Sciatic nerve (tissue), 2 donors: ENCODE results near the gene PRDM15. TPM values are rescaled to one million over a fixed set of nuclear protein-coding genes. Genes with fewer than 3 reads are reported as not detected.
A peak's percentile ranks its signal among the peaks of the same experiment; 100 is the strongest.

Experiments
- ATAC-seq: fragments of 200-7000 bp; cut with Tn5 transposase; one replicate; pipeline ENCODE4 v1.9.1; 2020; ENCODE audit warnings: mild to moderate bottlenecking, moderate library complexity
- DNase-seq: peaks from one replicate; pipeline ENCODE4 v3.0.0-alpha.2; 2020; ENCODE audit warnings: low spot score
- intact Hi-C: fragments of 100-400 bp; cut with DNase I; formaldehyde crosslinking; loops from one replicate; pipeline ENCODE4 v1.14.2; 2022
- total RNA-seq: library from RNA; stranded (reverse); fragmentation: NEBNext Ultra II Directional; extraction: Animal tissue kit (Norgen Biotek cat#: 25700); gene quantifications from one replicate; pipeline ENCODE4 v1.2.1, GENCODE V29; 2021
- donor health status: DM: no; HTN: no; CAD: no.
- donor health status: DM: no; HTN: no; CAD: no.

PRDM15 gene
- total RNA-seq, 1 donor from 2014 or later = 10.0 TPM

DNA sequence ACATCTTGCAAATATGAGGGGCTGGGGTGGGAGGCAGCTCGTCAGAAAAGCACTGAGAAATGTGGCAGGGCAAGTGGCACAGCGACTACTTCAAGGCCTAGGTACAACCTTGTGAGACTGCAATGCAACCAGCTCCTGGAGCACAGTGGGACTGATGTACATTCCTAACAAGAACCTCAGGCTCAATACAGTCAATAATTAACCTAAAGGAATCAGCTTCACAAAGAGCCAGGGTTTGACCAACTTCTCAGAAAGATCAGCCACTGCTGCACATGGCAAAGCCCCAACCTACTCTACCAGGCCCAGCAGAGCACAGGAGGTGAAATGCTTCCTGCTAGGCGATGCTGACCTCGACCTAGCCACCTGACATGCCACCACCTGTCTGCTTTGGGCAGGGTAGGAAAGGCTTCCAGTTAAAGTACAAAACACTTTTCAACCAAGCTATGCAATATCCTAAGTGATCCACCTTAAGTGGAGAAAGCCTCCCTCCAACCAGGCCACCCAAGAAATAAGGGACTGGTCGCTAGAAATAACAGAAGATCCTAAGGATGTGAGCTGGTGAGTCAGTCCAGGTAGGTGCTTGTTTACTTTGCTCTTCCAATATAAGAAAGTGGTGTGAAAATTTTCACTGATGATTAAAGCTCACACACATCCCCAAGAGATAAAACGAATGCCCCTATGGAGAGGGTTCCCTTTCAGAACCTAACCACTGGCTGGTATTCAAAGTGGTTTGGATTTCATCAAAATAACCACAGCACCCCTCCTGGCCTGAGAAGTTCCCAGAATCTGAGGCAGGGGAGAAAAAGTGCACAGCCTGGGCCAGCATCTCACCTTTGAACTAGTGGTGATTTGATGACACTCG, 114.4 kb downstream of the PRDM15 start:
- no peak for ATAC-seq
- intact Hi-C loops = no loop called here
- DNase-seq = no peak

GRCh38 chr21:41763996-41764395, 115.1 kb downstream of the PRDM15 start:
- intact Hi-C loops = no loop called here
- no peak for ATAC-seq
- no peak for DNase-seq

DNA sequence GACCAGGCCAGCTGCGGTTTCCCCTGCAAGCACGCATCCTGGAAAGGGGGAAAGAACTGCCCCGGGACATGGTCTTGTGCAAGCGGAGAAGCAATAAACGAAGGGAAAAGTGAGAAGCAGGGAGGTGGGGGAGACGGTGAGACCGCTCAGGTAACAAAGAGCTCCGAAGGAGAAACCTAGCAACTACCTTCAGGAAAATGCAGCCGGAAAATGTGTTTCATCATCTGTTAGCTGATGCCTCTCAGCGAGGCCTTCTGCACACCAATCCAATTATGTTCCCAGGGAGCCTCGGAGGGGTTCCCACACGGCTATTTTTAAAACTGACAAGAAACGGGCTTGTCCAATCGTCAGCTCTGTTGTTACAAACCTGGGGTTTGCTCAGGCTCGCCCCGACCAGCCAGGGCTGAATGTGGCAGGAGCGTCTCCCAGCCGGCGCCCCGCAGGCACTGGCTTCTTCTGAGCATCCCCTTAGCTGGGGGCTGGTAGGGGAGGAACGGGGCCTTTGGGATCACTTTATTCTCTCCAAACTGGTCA, 115.7 kb downstream of the PRDM15 start:
- ATAC-seq (no peak), DNase-seq (no peak)
- intact Hi-C loops = no loop called here

GRCh38 chr21:41762753-41763152, 116.4 kb downstream of the PRDM15 start:
- intact Hi-C loops = no loop called here
- DNase-seq (no peak), ATAC-seq (no peak)

DNA sequence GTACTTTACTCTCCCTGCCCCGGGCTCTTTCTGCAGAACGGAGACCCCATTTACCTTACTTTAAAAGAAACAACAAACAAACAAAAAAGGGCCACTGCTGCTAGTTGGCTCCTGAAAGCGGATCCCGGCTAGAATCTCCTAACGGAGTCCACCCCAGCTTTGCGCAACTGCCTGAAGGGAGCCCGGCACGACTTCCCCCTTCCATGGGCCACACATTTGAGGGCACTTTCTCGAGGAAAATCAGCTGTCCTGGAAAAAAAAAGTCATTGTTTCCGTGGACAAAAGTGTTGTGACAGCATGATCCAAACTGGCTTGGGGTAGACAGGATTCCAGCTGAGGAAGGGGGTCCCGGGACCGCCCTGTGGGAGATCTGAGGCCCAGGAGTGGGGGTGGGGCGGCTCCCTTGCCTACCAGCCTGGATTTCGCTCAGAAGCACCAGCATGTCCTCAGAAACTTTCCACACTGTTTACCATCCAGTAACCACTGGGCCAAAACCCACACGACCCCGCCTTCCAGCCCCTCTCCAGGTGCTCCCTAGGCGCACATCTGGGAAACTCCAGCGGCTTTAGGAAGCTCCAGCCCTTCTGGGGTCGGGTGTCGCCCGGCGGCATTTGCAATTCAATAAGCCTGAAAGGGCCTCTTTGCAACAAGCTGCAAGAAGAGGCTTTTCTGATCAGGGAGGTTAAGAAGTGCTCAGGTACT, 117.1 kb downstream of the PRDM15 start:
- ATAC-seq = peak; percentile 41
- intact Hi-C loops = no loop called here
- no peak for DNase-seq

DNA sequence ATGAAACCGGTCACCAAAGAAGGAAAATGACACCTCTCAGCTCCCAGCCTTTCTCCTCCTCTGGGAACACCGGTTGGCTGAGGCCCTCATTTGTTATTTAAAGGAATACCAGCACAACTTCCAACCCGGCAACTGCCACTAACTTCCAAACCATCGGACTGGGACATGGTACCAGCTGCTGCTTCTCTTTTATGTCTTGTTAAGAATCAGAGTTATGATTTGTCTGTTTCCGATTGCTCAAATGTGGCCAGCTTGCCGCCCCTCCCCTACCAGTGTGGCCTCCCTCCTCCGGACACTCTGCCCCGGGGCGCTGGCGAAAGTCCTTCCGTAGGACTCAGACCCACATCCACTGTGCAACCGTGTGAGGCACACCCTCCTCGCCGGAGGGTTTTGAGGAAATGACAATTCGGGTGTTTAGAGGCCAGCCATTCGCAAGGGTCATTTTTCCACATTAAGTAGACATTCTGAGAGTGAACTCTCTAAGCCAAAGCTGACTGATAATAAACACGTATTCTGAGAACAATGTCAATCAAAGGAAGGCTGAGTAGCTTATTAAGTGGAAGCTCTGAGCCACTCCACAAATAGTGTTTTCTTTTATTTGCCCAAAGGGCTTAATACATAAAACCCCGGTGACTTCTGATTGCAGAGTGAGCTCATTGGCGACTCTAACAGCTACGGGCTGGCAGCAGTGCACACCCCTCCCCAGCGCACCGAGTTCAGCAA, 117.8 kb downstream of the PRDM15 start:
- no peak for DNase-seq
- peak; percentile 65 for ATAC-seq
- intact Hi-C loops = no loop called here

DNA sequence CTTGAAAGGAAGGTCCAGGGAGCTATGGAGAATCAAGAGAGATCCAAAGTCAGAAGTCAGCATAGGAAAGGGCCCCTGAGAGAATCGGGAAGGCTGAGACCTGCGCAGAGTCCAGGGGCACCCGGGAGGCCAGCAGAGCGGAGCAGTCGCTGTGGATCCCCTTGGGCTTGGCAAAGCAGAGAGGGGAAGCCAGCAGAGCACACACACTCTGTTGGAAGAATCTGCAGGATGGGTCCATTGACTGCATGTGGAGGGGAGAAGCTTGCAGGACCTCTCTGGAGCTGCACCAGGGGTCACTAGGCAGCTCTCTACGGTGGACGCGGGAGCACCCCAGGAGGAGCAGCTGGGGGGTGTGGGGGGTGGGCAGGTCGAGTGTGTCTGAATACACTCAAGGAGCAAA, 118.7 kb downstream of the PRDM15 start:
- DNase-seq = no peak
- intact Hi-C loops = no loop called here
- ATAC-seq = no peak

GRCh38 chr21:41759926-41760325, 119.2 kb downstream of the PRDM15 start:
- no peak for DNase-seq
- intact Hi-C loops = no loop called here
- ATAC-seq = no peak

GRCh38 chr21:41759214-41759840, 119.8 kb downstream of the PRDM15 start:
- DNase-seq (no peak), ATAC-seq (no peak)
- intact Hi-C loops = no loop called here

DNA sequence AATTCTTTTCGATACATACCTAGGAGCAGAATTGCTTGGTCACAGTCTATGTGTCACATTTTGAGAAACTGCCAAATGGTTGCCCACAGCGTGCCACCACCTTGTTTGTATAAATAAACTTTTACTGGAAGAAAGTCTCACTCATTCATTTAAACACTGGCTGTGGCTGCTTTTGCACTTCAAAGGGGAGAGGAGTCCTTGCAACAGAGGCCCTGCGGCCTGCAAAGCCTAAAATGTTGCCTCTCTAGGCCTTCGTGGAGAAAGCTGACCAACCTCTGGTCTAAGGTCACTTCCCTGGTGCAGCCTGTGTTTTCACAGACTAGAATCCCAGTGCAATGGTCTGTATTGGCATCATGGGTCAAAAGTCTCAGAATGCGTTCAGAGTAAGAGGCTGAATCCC, 120.6 kb downstream of the PRDM15 start:
- ATAC-seq (no peak), DNase-seq (no peak)
- intact Hi-C loops = no loop called here

DNA sequence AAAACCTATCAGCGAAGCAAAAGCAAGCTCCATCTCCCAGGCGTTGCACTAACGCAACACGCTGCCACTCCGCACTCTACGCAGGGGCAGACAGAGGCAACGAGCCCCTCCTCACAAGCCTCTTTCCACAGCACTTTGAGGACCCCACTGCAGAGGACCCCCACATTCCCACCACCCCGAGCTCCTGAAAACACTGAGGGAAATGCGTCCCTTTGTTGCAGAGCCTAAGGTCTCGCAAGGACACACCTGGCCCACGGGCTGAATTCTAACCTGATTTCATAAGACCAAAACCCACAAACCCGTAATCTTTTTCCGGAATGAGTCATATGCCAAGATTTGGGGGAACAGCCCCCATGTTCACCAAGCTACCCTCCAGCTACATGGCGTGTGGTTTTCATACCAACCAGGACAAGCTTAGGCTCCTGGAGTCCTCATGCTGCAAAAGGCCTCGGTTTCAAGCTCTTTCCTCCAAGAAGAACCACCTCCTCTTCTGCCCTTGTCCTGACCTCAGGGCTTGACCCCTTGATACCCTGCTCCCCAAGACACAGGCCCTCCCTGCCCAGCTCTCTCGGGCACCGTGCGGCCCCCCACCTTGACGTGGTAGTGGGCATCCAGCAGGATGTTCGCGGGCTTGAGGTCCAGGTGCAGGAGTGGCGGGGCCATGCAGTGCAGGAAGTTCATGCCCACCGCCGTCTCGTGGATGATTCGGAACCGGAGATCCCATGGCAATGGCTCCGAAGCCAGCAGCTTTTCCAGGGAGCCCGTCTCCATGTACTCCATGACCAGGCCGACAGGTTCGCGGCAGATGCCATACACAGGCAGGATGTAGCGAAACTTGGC, 123.0 kb downstream of the PRDM15 start:
- DNase-seq = no peak
- intact Hi-C loops = no loop called here
- no peak for ATAC-seq

- ATAC-seq (no peak), DNase-seq (no peak)
- intact Hi-C loops = no loop called here
These were observed 123.7 kb downstream of the PRDM15 start for GRCh38 chr21:41755258-41755933.

DNA sequence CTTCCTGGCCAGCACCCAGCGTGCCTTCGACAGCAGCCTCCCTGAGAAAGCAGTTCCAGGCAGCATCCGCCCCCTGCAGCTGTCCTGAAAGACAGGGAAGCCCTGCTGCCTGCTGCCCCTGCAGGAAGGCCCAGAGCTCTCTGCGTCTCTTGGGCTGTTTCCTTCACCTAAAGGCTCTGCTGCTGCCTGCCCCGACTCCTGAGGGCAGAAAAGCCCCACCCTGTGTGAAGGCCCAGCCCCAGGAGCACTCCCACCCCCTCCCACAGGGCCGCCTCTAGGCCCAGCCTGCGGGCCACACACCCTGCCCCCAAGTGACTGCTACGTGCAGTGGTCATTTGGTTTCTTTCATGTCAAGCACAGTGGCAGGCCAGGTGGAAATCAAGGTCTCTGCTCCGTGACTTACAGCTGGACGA, 124.7 kb downstream of the PRDM15 start:
- DNase-seq = no peak
- no peak for ATAC-seq
- intact Hi-C loops = no loop called here

- ATAC-seq (no peak), DNase-seq (no peak)
- intact Hi-C loops = no loop called here
These were observed 125.9 kb downstream of the PRDM15 start for GRCh38 chr21:41753006-41753898.

DNA sequence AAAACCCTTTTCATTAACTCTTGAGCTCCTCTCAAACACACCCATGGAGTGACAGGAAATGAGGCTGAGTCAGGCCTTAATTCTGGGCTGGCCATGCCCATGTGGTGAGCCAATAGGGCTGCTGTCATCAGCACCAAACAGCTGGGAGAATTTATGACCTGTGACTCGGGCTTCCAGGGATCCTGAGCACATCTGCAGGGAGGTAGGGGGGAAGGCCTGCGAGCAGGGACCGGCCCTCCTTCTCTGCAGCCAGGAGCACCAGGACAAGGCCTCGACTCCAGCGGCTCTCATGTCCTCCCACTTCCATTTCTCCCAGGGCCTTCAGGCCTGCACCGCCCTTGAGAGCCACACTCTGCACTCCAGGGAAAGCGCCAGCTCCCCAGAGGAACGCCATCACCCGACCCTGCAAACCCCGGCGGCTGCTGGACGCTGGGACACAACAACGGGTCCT, 126.9 kb downstream of the PRDM15 start:
- no peak for DNase-seq
- intact Hi-C loops = no loop called here
- no peak for ATAC-seq

- ATAC-seq (no peak), DNase-seq (no peak)
These were observed 127.5 kb downstream of the PRDM15 start for GRCh38 chr21:41751611-41752011.

More at GRCh38 chr21:41751611-41752011, 127.5 kb downstream of the PRDM15 start:
- intact Hi-C loops = no loop called here
